Sigmoid colon (tissue), 7 donors: ENCODE data around the gene ZBTB8OS. TPM values are rescaled to one million over a fixed set of nuclear protein-coding genes. Genes with fewer than 3 reads are reported as not detected.
"Not testable (repeated sequence)": the region's sequence is repeated elsewhere in the genome, so short reads cannot be mapped to it uniquely, and the experiment has no call there.

Experiments
- DNase-seq: peaks from one replicate; pipeline ENCODE4 v3.0.0-alpha.2; 2019
- H3K27ac ChIP-seq, 4 donors: fragments of 200-600 bp; sonication (generic); one replicate each; pipeline ENCODE4 v1.5.1; 2016 to 2019; ENCODE audit warnings: mild to moderate bottlenecking in 1 of 4
- H3K27me3 ChIP-seq, 3 donors: fragments of 200-600 bp; sonication (generic); one replicate each; pipeline ENCODE4 v1.5.1; 2019; ENCODE audit warnings: mild to moderate bottlenecking in 1 of 3
- H3K36me3 ChIP-seq, 4 donors: fragments of 200-600 bp; sonication (generic); one replicate each; pipeline ENCODE4 v1.5.1; 2016 to 2019
- H3K4me1 ChIP-seq, 4 donors: fragments of 200-600 bp; sonication (generic); one replicate each; pipeline ENCODE4 v1.5.1; 2017 to 2019
- H3K4me3 ChIP-seq, 4 donors: fragments of 200-600 bp; sonication (generic); one replicate each; pipeline ENCODE4 v1.5.1; 2017 to 2019; ENCODE audit warnings: mild to moderate bottlenecking in 2 of 4, moderate library complexity in 1 of 4
- H3K9me3 ChIP-seq, 4 donors: fragments of 200-600 bp in 3 of 4; sonication (generic) in 3 of 4; one replicate each; pipeline versions ENCODE4 v1.5.1 to v1.6.1; 2013 to 2019
- CTCF ChIP-seq, 4 experiments: fragments of 450-650 bp in 3 of 4; fragments of 200-600 bp in 1 of 4; IDR thresholded peaks; one replicate each; pipeline ENCODE4 v1.5.1; 2016 to 2019; ENCODE audit warnings: antibody characterized with exemption in 4 of 4, mild to moderate bottlenecking in 3 of 4, moderate library complexity in 2 of 4
- EP300 ChIP-seq, 4 donors: sonication (generic); formaldehyde crosslinking; IDR thresholded peaks; one replicate each; pipeline ENCODE4 v1.6.1; 2017; ENCODE audit warnings: antibody characterized with exemption in 4 of 4
- POLR2A ChIP-seq, 2 donors: fragments of 450-650 bp; IDR thresholded peaks; one replicate each; pipeline ENCODE4 v1.6.1; 2016; ENCODE audit warnings: antibody characterized with exemption in 2 of 2, mild to moderate bottlenecking in 2 of 2, moderate library complexity in 2 of 2
- POLR2AphosphoS5 ChIP-seq, 4 donors: sonication (generic); formaldehyde crosslinking; IDR thresholded peaks; one replicate each; pipeline ENCODE4 v1.6.1; 2017; ENCODE audit warnings: antibody characterized with exemption in 4 of 4
- WGBS, 2 donors: extraction: QIAGEN DNeasy Blood & Tissue Kit; methylation state at CpG; one replicate each; pipeline ENCODE4 v1.1.7; 2013; 5-methylcytosine and 5-hydroxymethylcytosine counted together
- intact Hi-C: fragments of 100-400 bp; cut with DNase I; formaldehyde crosslinking; loops from one replicate; pipeline ENCODE4 v1.15.1; 2023
- polyA plus RNA-seq, 3 donors: library from polyadenylated mRNA; stranded (reverse); fragments of 200-250 nt; gene quantifications; one replicate each; pipeline ENCODE4 v1.2.3, GENCODE V29; 2013
- total RNA-seq, 4 donors: library from RNA; depleted of rRNA; stranded (reverse); fragments of >200 nt; gene quantifications; one replicate each; pipeline ENCODE4 v1.1.0, GENCODE V29; 2016
- donor health status: healthy with polysubstance abuse.
- donor health status: Bipolar disorder and iron deficiency.
- donor health status: healthy.

ZBTB8OS gene
- 10 to 100 TPM; 19.9 to 40.3 (median 36.8) TPM for total RNA-seq
- polyA plus RNA-seq, result 10 to 100 TPM; 51.9 to 97.3 (median 89.5) TPM

GRCh38 chr1:32650248-32650751, at the start of gene ZBTB8OS:
Gene ZBTB8OS, minus strand, starts transcription at chr1:32650550. Its CDS starts 21 bp downstream, at chr1:32650529.
- DNase-seq, result peak; percentile 97
- intact Hi-C loops, result loop anchor here (2.0 to 5.0 kb wide), 3 partner anchors 52 to 167 kb away; partner anchors contain the start of genes S100PBP, SYNC and YARS1

GRCh38 chr1:32696996-32697395, 46.6 kb upstream of the ZBTB8OS start:
- H3K36me3 ChIP-seq, result peaks cover 0 to 15% (median 0%) of the 10 kb centered on the region in 4 donors
- 95 to 96% methylated on average over 8 of the region's 8 CpGs for WGBS, 2 donors
- H3K27me3 ChIP-seq, H3K9me3 ChIP-seq, H3K4me3 ChIP-seq, intact Hi-C loops, DNase-seq: not testable (repeated sequence)
- H3K27ac ChIP-seq, result peak overlapping the region in 2 of 4 donors; percentile 74 to 95
- peaks cover 0 to 68% (median 46%) of the 10 kb centered on the region in 4 donors for H3K4me1 ChIP-seq

More at GRCh38 chr1:32650248-32650751, at the start of gene ZBTB8OS:
- Histone ChIP-seq H3K4me3 (peak within 1 kb of the TSS; percentile 63 to 77 (median 70)), H3K36me3 (peaks cover 0 to 34% (median 14%) of the 10 kb centered on the region in 4 donors), H3K27me3 (no peaks in the 10 kb centered on the region), H3K9me3 (no peaks in the 10 kb centered on the region), H3K27ac (peak within 1 kb of the TSS; percentile 94 to 99 (median 97)), H3K4me1 (peaks cover 0 to 60% (median 41%) of the 10 kb centered on the region in 4 donors)
- peak; percentile 71 to 88 (median 78) for TF ChIP-seq POLR2AphosphoS5 (IDR thresholded peaks at IDR 0.05)
- no peak for TF ChIP-seq EP300 (IDR thresholded peaks at IDR 0.05)
- TF ChIP-seq POLR2A (IDR thresholded peaks at IDR 0.05), result peak; percentile 50 to 66
- no peak for TF ChIP-seq CTCF (IDR thresholded peaks at IDR 0.05)
- 0 to 1% methylated on average over 21 of the region's 21 CpGs for WGBS, 2 donors

- WGBS, 2 donors, result 94 to 96% methylated on average over 9 of the region's 9 CpGs
- no peak for TF ChIP-seq POLR2A (IDR thresholded peaks at IDR 0.05)
- no peak for TF ChIP-seq CTCF (IDR thresholded peaks at IDR 0.05)
- no peak for TF ChIP-seq POLR2AphosphoS5 (IDR thresholded peaks at IDR 0.05)
- TF ChIP-seq EP300 (IDR thresholded peaks at IDR 0.05), result no peak
- no peak for DNase-seq
- H3K9me3 ChIP-seq, result no peaks in the 10 kb centered on the region
- H3K27me3 ChIP-seq, result no peaks in the 10 kb centered on the region
- peaks cover 0 to 15% (median 0%) of the 10 kb centered on the region in 4 donors for H3K36me3 ChIP-seq
- H3K4me3 ChIP-seq, result no peak overlapping the region
- intact Hi-C loops, result no loop called here
- H3K27ac ChIP-seq, result peak overlapping the region in 2 of 4 donors; percentile 74 to 86
- H3K4me1 ChIP-seq, result peaks cover 0 to 59% (median 37%) of the 10 kb centered on the region in 4 donors
Measured at GRCh38 chr1:32696041-32696440, 45.7 kb upstream of the ZBTB8OS start.

GRCh38 chr1:32695098-32695904, 45.0 kb upstream of the ZBTB8OS start:
- DNase-seq, result peak; percentile 85

More at GRCh38 chr1:32695098-32695904, 45.0 kb upstream of the ZBTB8OS start:
- Histone ChIP-seq H3K27me3 (no peaks in the 10 kb centered on the region), H3K27ac (peak overlapping the region; percentile 21 to 86 (median 56)), H3K36me3 (peaks cover 0 to 15% (median 0%) of the 10 kb centered on the region in 4 donors), H3K9me3 (no peaks in the 10 kb centered on the region), H3K4me3 (no peak overlapping the region), H3K4me1 (peaks cover 0 to 58% (median 33%) of the 10 kb centered on the region in 4 donors)
- no peak for TF ChIP-seq EP300 (IDR thresholded peaks at IDR 0.05)
- TF ChIP-seq POLR2AphosphoS5 (IDR thresholded peaks at IDR 0.05), result no peak
- TF ChIP-seq POLR2A (IDR thresholded peaks at IDR 0.05), result no peak
- TF ChIP-seq CTCF (IDR thresholded peaks at IDR 0.05), result no peak
- 62 to 73% methylated on average over 17 of the region's 17 CpGs for WGBS, 2 donors
- intact Hi-C loops, result no loop called here
